IMR-90 (cell line): ENCODE data around the gene TREM1. TPM values are rescaled to one million over a fixed set of nuclear protein-coding genes. Genes with fewer than 3 reads are reported as not detected.

Experiments
- ATAC-seq: fragments of 200-7000 bp; cut with Tn5 transposase; 2 replicates; pipeline ENCODE4 v1.9.1; 2020; ENCODE audit warnings: low read depth, mild to moderate bottlenecking, moderate library complexity
- BruUV-seq: library from RNA; stranded (reverse); fragments of 400-500 nt; replicated peaks from 2 replicates; lab custom pipeline; 2021; lab: Mats Ljungman, UMichigan
- CTCF ChIA-PET: fragments of 300-600 bp; formaldehyde crosslinking; extraction: SDS; loops from one replicate; lab custom pipeline; 2021; ENCODE audit warnings: antibody characterized with exemption; lab: Yijun Ruan, JAX
- POLR2A ChIA-PET: fragments of 300-600 bp; sonication (Branson Sonifier 250); formaldehyde crosslinking; loops from one replicate; lab custom pipeline; 2022; ENCODE audit warnings: antibody characterized with exemption; ENCODE audit not compliant: unreplicated experiment; lab: Charles Lee
- DNase-seq: peaks from one replicate; pipeline ENCODE4 v3.0.0; 2013
- H2AFZ ChIP-seq: replicated peaks from 2 replicates; pipeline ENCODE3; 2013; ENCODE audit warnings: low read length, mild to moderate bottlenecking; ENCODE audit not compliant: poor library complexity
- H2AK5ac ChIP-seq: 2 replicates; pipeline ENCODE4 v1.6.1; 2013; ENCODE audit warnings: low read depth, low read length, inconsistent platforms
- H2AK9ac ChIP-seq: replicated peaks from 2 replicates; pipeline ENCODE3; 2013; ENCODE audit warnings: mild to moderate bottlenecking, low read depth, low read length, moderate library complexity; ENCODE audit not compliant: poor library complexity
- H2BK120ac ChIP-seq: 2 replicates; pipeline ENCODE4 v1.6.1; 2013; ENCODE audit warnings: low read depth, low read length, inconsistent platforms
- H2BK15ac ChIP-seq: 3 replicates; pipeline ENCODE4 v1.6.1; 2013; ENCODE audit warnings: low read depth, low read length, inconsistent platforms
- H2BK20ac ChIP-seq: 2 replicates; pipeline ENCODE4 v1.6.1; 2013; ENCODE audit warnings: low read depth, mild to moderate bottlenecking, inconsistent platforms, low read length, moderate library complexity
- H2BK5ac ChIP-seq: 2 replicates; pipeline ENCODE4 v1.6.1; 2013; ENCODE audit warnings: mild to moderate bottlenecking, low read depth, low read length, inconsistent platforms; ENCODE audit not compliant: poor library complexity, severe bottlenecking
- H3K14ac ChIP-seq: replicated peaks from 2 replicates; pipeline ENCODE4 v1.6.1; 2013; ENCODE audit warnings: low read depth, low read length, inconsistent platforms
- H3K18ac ChIP-seq: 2 replicates; pipeline ENCODE4 v1.6.1; 2013; ENCODE audit warnings: low read depth, low read length, control low read depth
- H3K23ac ChIP-seq: 2 replicates; pipeline ENCODE4 v1.6.1; 2013; ENCODE audit warnings: low read depth, low read length, inconsistent platforms
- H3K27ac ChIP-seq: 2 replicates; pipeline ENCODE4 v1.5.1; 2013; ENCODE audit warnings: mild to moderate bottlenecking, control low read depth, low read length; ENCODE audit not compliant: insufficient read depth
- H3K27me3 ChIP-seq: 2 replicates; pipeline ENCODE4 v1.6.1; 2013; ENCODE audit warnings: low read length; ENCODE audit not compliant: control insufficient read depth, insufficient read depth
- H3K36me3 ChIP-seq: 2 replicates; pipeline ENCODE4 v1.6.1; 2013; ENCODE audit warnings: low read length, mixed read lengths; ENCODE audit not compliant: control insufficient read depth, insufficient read depth
- H3K4ac ChIP-seq: 2 replicates; pipeline ENCODE4 v1.6.1; 2013; ENCODE audit warnings: low read depth, low read length, inconsistent platforms
- H3K4me1 ChIP-seq: 2 replicates; pipeline ENCODE4 v1.6.1; 2013; ENCODE audit warnings: low read length, mixed read lengths; ENCODE audit not compliant: control insufficient read depth, insufficient read depth
- H3K4me2 ChIP-seq: 2 replicates; pipeline ENCODE4 v1.6.1; 2013; ENCODE audit warnings: low read depth, mild to moderate bottlenecking, control low read depth, low read length, moderate library complexity
- H3K4me3 ChIP-seq: 2 replicates; pipeline ENCODE4 v1.5.1; 2013; ENCODE audit warnings: low read depth, mild to moderate bottlenecking, control low read depth, low read length, moderate library complexity; ENCODE audit not compliant: insufficient read depth
- H3K56ac ChIP-seq: 2 replicates; pipeline ENCODE4 v1.6.1; 2013; ENCODE audit warnings: low read length, inconsistent platforms; ENCODE audit not compliant: insufficient read depth; ENCODE audit errors: extremely low read depth
- H3K79me1 ChIP-seq, 2 experiments: 2 replicates each; pipeline ENCODE4 v1.6.1; 2013; ENCODE audit warnings: low read length in 2 of 2, inconsistent platforms in 1 of 2, low read depth in 1 of 2
- H3K9ac ChIP-seq: 2 replicates; pipeline ENCODE4 v1.6.1; 2013; ENCODE audit warnings: low read depth, low read length, control low read depth
- H3K9me1 ChIP-seq: 2 replicates; pipeline ENCODE4 v1.6.1; 2013; ENCODE audit warnings: low read length, inconsistent platforms; ENCODE audit not compliant: insufficient read depth
- H3K9me3 ChIP-seq: 2 replicates; pipeline ENCODE4 v1.6.1; 2013; ENCODE audit warnings: low read length; ENCODE audit not compliant: control insufficient read depth, insufficient read depth
- H4K20me1 ChIP-seq: 2 replicates; pipeline ENCODE4 v1.6.1; 2013; ENCODE audit warnings: low read length, inconsistent platforms; ENCODE audit not compliant: insufficient read depth
- H4K5ac ChIP-seq: 2 replicates; pipeline ENCODE4 v1.6.1; 2013; ENCODE audit warnings: mild to moderate bottlenecking, low read depth, low read length, control low read depth
- H4K8ac ChIP-seq, 2 experiments: 2 replicates each; pipeline ENCODE4 v1.6.1; 2013; ENCODE audit warnings: low read depth in 2 of 2, low read length in 2 of 2, control low read depth in 1 of 2, inconsistent platforms in 1 of 2
- H4K91ac ChIP-seq: 2 replicates; pipeline ENCODE4 v1.6.1; 2013; ENCODE audit warnings: low read depth, low read length, inconsistent platforms; ENCODE audit not compliant: insufficient read depth
- BHLHE40 ChIP-seq: fragments of 150-350 bp; IDR thresholded peaks from 2 replicates; pipeline ENCODE4 v1.6.1; 2016; ENCODE audit warnings: mild to moderate bottlenecking, low read depth, low read length
- CEBPB ChIP-seq: IDR thresholded peaks from 2 replicates; pipeline ENCODE4 v1.6.1; 2012; ENCODE audit warnings: low read depth, low read length, improper control_type of control experiment
- CHD1 ChIP-seq: IDR thresholded peaks from 2 replicates; pipeline ENCODE4 v1.6.1; 2012; ENCODE audit warnings: low read depth, low read length, improper control_type of control experiment
- FOS ChIP-seq: fragments of 150-350 bp; IDR thresholded peaks from 2 replicates; pipeline ENCODE4 v1.6.1; 2016; ENCODE audit warnings: low read depth, low read length
- MAFK ChIP-seq: IDR thresholded peaks from 2 replicates; pipeline ENCODE4 v1.6.1; 2012; ENCODE audit warnings: low read depth, low read length, improper control_type of control experiment
- MAZ ChIP-seq: IDR thresholded peaks from 2 replicates; pipeline ENCODE4 v1.6.1; 2012; ENCODE audit warnings: low read depth, mild to moderate bottlenecking, low read length, improper control_type of control experiment, moderate library complexity, borderline replicate concordance
- MXI1 ChIP-seq: IDR thresholded peaks from 2 replicates; pipeline ENCODE4 v1.6.1; 2012; ENCODE audit warnings: low read depth, mild to moderate bottlenecking, low read length, moderate library complexity, borderline replicate concordance
- NFE2L2 ChIP-seq: fragments of 150-350 bp; IDR thresholded peaks from 2 replicates; pipeline ENCODE4 v1.6.1; 2016; ENCODE audit warnings: low read depth, mild to moderate bottlenecking, low read length
- POLR2A ChIP-seq: IDR thresholded peaks from 2 replicates; pipeline ENCODE4 v1.6.1; 2012; ENCODE audit warnings: mild to moderate bottlenecking, low read depth, low read length
- RAD21 ChIP-seq: IDR thresholded peaks from 2 replicates; pipeline ENCODE4 v1.6.1; 2012; ENCODE audit warnings: low read length, improper control_type of control experiment
- RCOR1 ChIP-seq: IDR thresholded peaks from 2 replicates; pipeline ENCODE4 v1.6.1; 2012; ENCODE audit warnings: mild to moderate bottlenecking, low read length, improper control_type of control experiment; ENCODE audit not compliant: insufficient replicate concordance
- RFX5 ChIP-seq: IDR thresholded peaks from 2 replicates; pipeline ENCODE4 v1.8.0; 2012; ENCODE audit warnings: low read depth, mild to moderate bottlenecking, low read length, moderate library complexity
- SMC3 ChIP-seq: fragments of 150-350 bp; IDR thresholded peaks from 2 replicates; pipeline ENCODE4 v1.6.1; 2016; ENCODE audit warnings: low read depth, mild to moderate bottlenecking, antibody characterized with exemption, low read length, moderate library complexity
- WGBS, 2 experiments: methylation state at CpG; one replicate each; pipeline versions ENCODE4 v1.1.5 to v1.1.7; 2013; ENCODE audit warnings: missing lambda C conversion rate in 2 of 2; ENCODE audit not compliant: insufficient read length in 1 of 2; ENCODE audit errors: extremely low coverage in 2 of 2; 5-methylcytosine and 5-hydroxymethylcytosine counted together
- dilution Hi-C: fragments of 300-500 bp; cut with HindIII; formaldehyde crosslinking; loops from one replicate; pipeline ENCODE4 v1.14.3; 2018; ENCODE audit warnings: low sequenced_read_pairs; ENCODE audit not compliant: unreplicated experiment
- in situ Hi-C: fragments of 300-500 bp; cut with MboI; formaldehyde crosslinking; loops from 3 replicates; pipeline ENCODE4 v1.14.3; 2019; ENCODE audit warnings: low sequenced_read_pairs, inconsistent platforms, mixed read lengths
- intact Hi-C: fragments of 100-400 bp; cut with micrococcal nuclease; formaldehyde crosslinking; loops from 2 replicates; pipeline ENCODE4 v1.10.0; 2022
- polyA plus RNA-seq, 3 experiments: library from polyadenylated mRNA; depleted of rRNA; stranded (reverse); fragments of >200 nt; gene quantifications; 2 replicates each; pipeline ENCODE4 v1.2.3, GENCODE V29; 2012; ENCODE audit warnings: low replicate concordance in 1 of 3
- total RNA-seq: library from RNA; depleted of rRNA; stranded (reverse); fragments of >200 nt; gene quantifications from 2 replicates; pipeline ENCODE4 v1.2.3, GENCODE V29; 2012
- TF ChIP-seq, protein P1 (sequence below): conservative IDR thresholded peaks from 2 replicates; pipeline ENCODE4 v1.5.1; 2012; ENCODE audit warnings: mild to moderate bottlenecking, low read depth, low read length, improper control_type of control experiment
- TF ChIP-seq, protein P2 (sequence below): fragments of 150-350 bp; IDR thresholded peaks from 2 replicates; pipeline ENCODE4 v1.6.1; 2017; ENCODE audit warnings: mild to moderate bottlenecking, antibody characterized with exemption, low read length, low read depth

The TREM1 gene
- total and polyA plus RNA-seq, 2 of the 4 experiments (the other 2 are of a cell fraction) = not detected

DNA sequence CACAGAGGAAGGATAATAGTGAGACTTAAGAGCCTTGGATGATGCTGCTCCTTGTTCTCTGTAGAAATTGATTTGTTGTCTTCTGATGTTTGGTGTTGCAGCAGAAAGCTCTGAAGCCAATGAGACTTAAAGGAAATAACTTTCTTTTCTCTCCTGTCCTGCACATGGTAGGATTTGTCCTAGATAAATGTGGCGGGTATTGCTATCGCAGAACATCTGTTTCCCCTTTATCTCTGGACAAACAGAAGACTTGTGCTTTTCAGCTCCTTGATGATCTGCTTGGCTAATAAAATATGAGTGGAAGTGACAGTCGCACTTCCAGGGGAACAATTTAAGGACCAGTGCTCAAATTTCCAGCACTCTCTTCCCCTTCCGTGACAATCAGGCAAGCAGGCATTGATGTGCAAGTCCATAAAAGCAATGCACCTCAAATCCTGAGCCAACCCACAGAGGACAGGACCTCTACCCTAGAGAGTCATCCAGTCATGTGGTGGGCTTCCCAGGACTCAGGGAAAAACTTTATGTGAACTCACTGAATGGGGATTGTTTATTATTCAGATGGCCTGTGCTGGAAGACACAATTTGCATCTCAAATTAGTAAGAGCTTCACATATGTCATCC is 39.1 kb upstream of the TREM1 start:
- no TSS peak for BruUV-seq
- intact Hi-C loops = no loop called here
- no peak overlapping the region for H3K4ac ChIP-seq
- no peaks in the 10 kb centered on the region for H3K9me1 ChIP-seq
- no peak overlapping the region for H3K4me2 ChIP-seq
- WGBS, 2 experiments = no CpG with 5 or more reads among the region's 4 CpGs
- in situ Hi-C loops = no loop called here
- no peak overlapping the region for H4K8ac ChIP-seq
- H2AK5ac ChIP-seq = no peak overlapping the region
- no peak overlapping the region for H4K91ac ChIP-seq
- no peak overlapping the region for H2BK5ac ChIP-seq
- no peaks in the 10 kb centered on the region for H4K20me1 ChIP-seq
- ATAC-seq (no peak), DNase-seq (no peak)
- H3K79me1 ChIP-seq = no peaks in the 10 kb centered on the region
- ChIA-PET CTCF (no interaction called here), POLR2A (no interaction called here)
- H2AK9ac ChIP-seq = no peak overlapping the region
- no peaks in the 10 kb centered on the region for H3K9me3 ChIP-seq
- H2BK120ac ChIP-seq = no peak overlapping the region
- no peak overlapping the region for H3K14ac ChIP-seq
- TF ChIP-seq SMC3 (no peak), FOS (no peak), MAZ (no peak), RAD21 (no peak), RCOR1 (no peak), MAFK (no peak), NFE2L2 (no peak), BHLHE40 (no peak), RFX5 (no peak), CHD1 (no peak), CEBPB (no peak), POLR2A (no peak), MXI1 (no peak)
- TF ChIP-seq, protein P1, sequence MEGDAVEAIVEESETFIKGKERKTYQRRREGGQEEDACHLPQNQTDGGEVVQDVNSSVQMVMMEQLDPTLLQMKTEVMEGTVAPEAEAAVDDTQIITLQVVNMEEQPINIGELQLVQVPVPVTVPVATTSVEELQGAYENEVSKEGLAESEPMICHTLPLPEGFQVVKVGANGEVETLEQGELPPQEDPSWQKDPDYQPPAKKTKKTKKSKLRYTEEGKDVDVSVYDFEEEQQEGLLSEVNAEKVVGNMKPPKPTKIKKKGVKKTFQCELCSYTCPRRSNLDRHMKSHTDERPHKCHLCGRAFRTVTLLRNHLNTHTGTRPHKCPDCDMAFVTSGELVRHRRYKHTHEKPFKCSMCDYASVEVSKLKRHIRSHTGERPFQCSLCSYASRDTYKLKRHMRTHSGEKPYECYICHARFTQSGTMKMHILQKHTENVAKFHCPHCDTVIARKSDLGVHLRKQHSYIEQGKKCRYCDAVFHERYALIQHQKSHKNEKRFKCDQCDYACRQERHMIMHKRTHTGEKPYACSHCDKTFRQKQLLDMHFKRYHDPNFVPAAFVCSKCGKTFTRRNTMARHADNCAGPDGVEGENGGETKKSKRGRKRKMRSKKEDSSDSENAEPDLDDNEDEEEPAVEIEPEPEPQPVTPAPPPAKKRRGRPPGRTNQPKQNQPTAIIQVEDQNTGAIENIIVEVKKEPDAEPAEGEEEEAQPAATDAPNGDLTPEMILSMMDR = no peak
- TF ChIP-seq, protein P2, sequence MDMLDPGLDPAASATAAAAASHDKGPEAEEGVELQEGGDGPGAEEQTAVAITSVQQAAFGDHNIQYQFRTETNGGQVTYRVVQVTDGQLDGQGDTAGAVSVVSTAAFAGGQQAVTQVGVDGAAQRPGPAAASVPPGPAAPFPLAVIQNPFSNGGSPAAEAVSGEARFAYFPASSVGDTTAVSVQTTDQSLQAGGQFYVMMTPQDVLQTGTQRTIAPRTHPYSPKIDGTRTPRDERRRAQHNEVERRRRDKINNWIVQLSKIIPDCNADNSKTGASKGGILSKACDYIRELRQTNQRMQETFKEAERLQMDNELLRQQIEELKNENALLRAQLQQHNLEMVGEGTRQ = no peak
- no peaks in the 10 kb centered on the region for H3K36me3 ChIP-seq
- H3K27me3 ChIP-seq = peaks cover 32% of the 10 kb centered on the region
- H3K4me3 ChIP-seq = no peak overlapping the region
- no peak overlapping the region for H4K5ac ChIP-seq
- H2BK20ac ChIP-seq = no peak overlapping the region
- H3K56ac ChIP-seq = no peak overlapping the region
- H2AFZ ChIP-seq = no peak overlapping the region
- H3K4me1 ChIP-seq = no peaks in the 10 kb centered on the region
- no peak overlapping the region for H3K23ac ChIP-seq
- H3K9ac ChIP-seq = no peak overlapping the region
- H3K27ac ChIP-seq = no peak overlapping the region
- no peak overlapping the region for H3K18ac ChIP-seq
- no peak overlapping the region for H2BK15ac ChIP-seq
- dilution Hi-C loops = no loop called here
